Left lung (tissue), 10 donors: ENCODE results near the gene FOXD4L3. TPM values are rescaled to one million over a fixed set of nuclear protein-coding genes. Genes with fewer than 3 reads are reported as not detected.
"Not testable (repeated sequence)": the region's sequence is repeated elsewhere in the genome, so short reads cannot be mapped to it uniquely, and the experiment has no call there.

Experiments used
- ATAC-seq: fragments of 200-7000 bp; cut with Tn5 transposase; one replicate; pipeline ENCODE4 v1.9.1; 2020; ENCODE audit warnings: moderate library complexity
- DNase-seq, 4 donors: peaks; one replicate each; pipeline ENCODE4 v3.0.0-alpha.2; 2013 to 2020
- H3K27ac ChIP-seq, 2 donors: fragments of 200-600 bp; sonication (generic) in 1 of 2; one replicate each; pipeline versions ENCODE4 v1.5.0 to v1.8.0; 2020 to 2021
- H3K27me3 ChIP-seq, 2 donors: fragments of 200-600 bp; sonication (generic) in 1 of 2; one replicate each; pipeline versions ENCODE4 v1.5.0 to v1.8.0; 2020 to 2021
- H3K36me3 ChIP-seq, 2 donors: fragments of 200-600 bp; sonication (generic) in 1 of 2; one replicate each; pipeline versions ENCODE4 v1.5.0 to v1.8.0; 2020 to 2021
- H3K4me1 ChIP-seq, 2 donors: fragments of 200-600 bp; one replicate each; pipeline ENCODE4 v1.8.0; 2021
- H3K4me3 ChIP-seq, 2 donors: fragments of 200-600 bp; sonication (generic) in 1 of 2; one replicate each; pipeline versions ENCODE4 v1.5.0 to v1.8.0; 2020 to 2021; ENCODE audit warnings: mild to moderate bottlenecking in 1 of 2
- H3K9me3 ChIP-seq, 2 donors: fragments of 200-600 bp; sonication (generic) in 1 of 2; one replicate each; pipeline versions ENCODE4 v1.5.0 to v1.8.0; 2020 to 2021
- intact Hi-C, 2 donors: fragments of 100-400 bp; cut with DNase I; formaldehyde crosslinking; loops; one replicate each; pipeline versions ENCODE4 v1.11.2 to v1.14.2; 2022
- polyA plus RNA-seq, 6 donors: library from polyadenylated mRNA; unstranded; fragments of 120-200 nt; gene quantifications; one replicate each; pipeline ENCODE4 v1.2.1, GENCODE V29; 2013; ENCODE audit not compliant: insufficient read length in 6 of 6
- total RNA-seq, 2 donors: library from RNA; stranded (reverse); fragmentation: NEBNext Ultra II Directional; extraction: Animal tissue kit (Norgen Biotek cat#: 25700); gene quantifications; one replicate each; pipeline ENCODE4 v1.2.1, GENCODE V29; 2021
- TF ChIP-seq, protein P1 (sequence below), 2 donors: fragments of 200-600 bp; sonication (generic) in 1 of 2; IDR thresholded peaks; one replicate each; pipeline versions ENCODE4 v1.5.0 to v1.8.0; 2021; ENCODE audit warnings: antibody characterized with exemption in 2 of 2
- donor health status: DM: no; HTN: yes; CAD: no.
- donor health status: DM: no; HTN: no; CAD: no.

FOXD4L3 gene
- total and polyA plus RNA-seq, 8 donors = 0.17 TPM; not detected in 6

DNA sequence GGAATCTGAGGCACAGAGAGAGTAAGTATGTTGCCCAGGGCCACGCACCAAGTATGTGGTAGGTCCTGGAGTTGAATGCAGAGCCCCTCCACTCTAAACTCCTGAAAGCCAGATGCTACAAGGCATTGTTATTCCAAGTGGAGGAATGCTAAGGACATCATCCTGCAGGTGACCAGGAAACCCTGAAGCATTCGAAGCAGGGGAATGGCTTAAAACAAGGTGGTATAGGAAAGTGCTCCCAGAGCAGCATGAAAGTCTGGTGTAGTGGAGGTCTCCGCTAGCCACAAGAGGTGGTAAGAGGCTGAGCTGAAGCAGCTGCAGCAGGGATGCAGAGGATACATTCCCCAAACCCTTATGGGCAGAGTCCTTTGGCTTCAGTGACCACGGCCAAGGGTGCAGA, 26.4 kb downstream of the FOXD4L3 start:
- H3K9me3 ChIP-seq, DNase-seq, ATAC-seq, H3K27me3 ChIP-seq, H3K4me1 ChIP-seq, H3K27ac ChIP-seq, intact Hi-C loops, H3K4me3 ChIP-seq, H3K36me3 ChIP-seq: not testable (repeated sequence)

DNA sequence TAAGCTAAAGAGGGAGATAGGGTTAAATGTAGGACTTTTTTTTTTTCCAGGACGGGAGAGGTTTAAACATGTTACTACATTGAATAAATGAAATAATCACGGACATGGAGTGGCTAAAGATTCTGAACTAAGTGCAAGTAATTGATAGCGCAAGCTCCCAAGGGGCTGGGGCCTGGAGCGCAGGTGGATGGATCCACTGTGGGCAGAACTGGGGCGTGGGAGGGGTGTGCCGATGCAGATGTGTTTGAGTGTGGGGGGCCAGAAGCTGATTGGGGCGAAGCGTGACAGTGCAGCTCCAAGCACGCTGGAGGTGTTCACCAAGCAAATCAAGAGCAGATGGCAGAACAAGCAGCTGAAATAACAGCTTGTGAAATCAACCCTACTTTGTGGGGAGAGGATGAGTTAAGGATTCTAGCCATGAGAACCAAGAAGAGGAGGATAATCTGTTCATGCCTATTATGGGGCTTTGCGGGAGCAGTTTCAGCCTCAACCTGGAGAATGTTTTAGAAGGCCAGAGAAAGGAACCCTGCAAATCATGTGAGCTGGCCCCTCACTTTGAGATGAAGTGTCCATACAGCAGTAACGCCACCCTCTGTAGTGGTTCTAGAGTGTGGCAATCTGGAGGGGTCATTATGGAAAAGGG, 28.0 kb downstream of the FOXD4L3 start:
- ATAC-seq, DNase-seq, H3K27me3 ChIP-seq, intact Hi-C loops, H3K4me3 ChIP-seq, H3K27ac ChIP-seq, H3K36me3 ChIP-seq, H3K9me3 ChIP-seq, H3K4me1 ChIP-seq: not testable (repeated sequence)

DNA sequence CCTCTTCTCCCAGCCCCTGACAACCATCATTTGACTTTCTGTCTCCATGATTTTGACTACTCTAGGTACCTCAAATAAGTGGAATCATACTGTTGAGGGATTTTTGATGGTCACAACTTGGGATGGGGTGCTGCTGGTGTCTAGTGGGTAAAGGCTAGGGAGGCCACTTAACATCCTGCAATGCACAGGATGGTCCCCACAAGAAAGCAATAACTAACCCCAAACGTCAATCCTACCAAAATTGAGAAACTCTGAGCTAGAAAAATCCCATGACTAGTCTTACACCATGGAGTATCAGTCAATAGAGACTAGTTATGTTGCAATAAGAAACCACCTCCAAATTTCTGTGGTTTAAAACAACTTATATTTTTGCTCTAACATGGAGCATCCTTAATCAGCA, 29.5 kb downstream of the FOXD4L3 start:
- H3K27me3 ChIP-seq, ATAC-seq, H3K36me3 ChIP-seq, H3K27ac ChIP-seq, intact Hi-C loops, H3K9me3 ChIP-seq, DNase-seq, H3K4me1 ChIP-seq, H3K4me3 ChIP-seq: not testable (repeated sequence)

GRCh38 chr9:68335935-68336334, 33.3 kb downstream of the FOXD4L3 start:
- H3K27ac ChIP-seq, H3K4me3 ChIP-seq, DNase-seq, H3K36me3 ChIP-seq, H3K9me3 ChIP-seq, H3K27me3 ChIP-seq, H3K4me1 ChIP-seq, intact Hi-C loops: not testable (repeated sequence)
- peak; percentile 57 for ATAC-seq

- H3K27ac ChIP-seq, DNase-seq, intact Hi-C loops, H3K9me3 ChIP-seq, H3K4me1 ChIP-seq, H3K36me3 ChIP-seq, H3K27me3 ChIP-seq, H3K4me3 ChIP-seq: not testable (repeated sequence)
- ATAC-seq = peak; percentile 57
Observed at GRCh38 chr9:68336639-68337339, 34.1 kb downstream of the FOXD4L3 start.

- H3K36me3 ChIP-seq, H3K4me1 ChIP-seq, H3K4me3 ChIP-seq, H3K27me3 ChIP-seq, ATAC-seq, H3K27ac ChIP-seq, intact Hi-C loops, H3K9me3 ChIP-seq, DNase-seq: not testable (repeated sequence)
Observed at GRCh38 chr9:68338000-68338399, 35.3 kb downstream of the FOXD4L3 start.

DNA sequence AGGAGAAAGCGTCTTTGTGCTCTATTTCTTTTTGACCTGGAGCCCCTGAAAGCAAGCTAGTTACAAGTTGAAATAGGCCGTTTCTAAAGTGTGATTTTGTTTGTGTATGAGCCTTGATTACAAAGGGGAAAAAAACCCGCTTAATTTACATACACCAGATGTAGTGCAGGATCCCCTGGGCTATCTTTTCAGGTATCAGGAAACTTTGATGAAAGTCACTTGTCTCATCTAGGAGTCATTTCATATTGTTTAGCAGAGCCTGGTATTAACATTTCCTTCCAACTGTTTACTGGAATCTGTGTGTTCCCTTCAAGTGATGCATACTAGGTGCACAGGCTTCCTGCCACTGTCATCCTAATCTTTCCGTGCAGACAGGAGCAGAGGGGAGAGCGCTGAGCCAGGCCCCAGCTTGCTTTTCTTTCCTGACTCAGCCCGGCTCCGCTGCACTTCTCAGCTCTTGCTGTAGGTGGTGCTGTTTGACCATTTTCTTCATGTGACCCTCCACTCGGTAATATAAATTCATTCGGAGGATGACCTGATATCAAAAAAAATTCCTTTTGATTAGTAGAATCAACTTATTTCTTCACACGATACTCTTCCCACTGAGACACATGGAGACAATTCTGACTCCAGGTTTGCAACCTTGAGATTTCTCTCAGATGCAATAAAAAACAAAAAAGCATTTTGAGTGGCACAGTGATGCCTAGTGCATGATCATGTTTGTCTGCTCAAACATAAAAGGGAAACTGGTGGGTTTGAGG, 39.8 kb downstream of the FOXD4L3 start:
- TF ChIP-seq, protein P1, sequence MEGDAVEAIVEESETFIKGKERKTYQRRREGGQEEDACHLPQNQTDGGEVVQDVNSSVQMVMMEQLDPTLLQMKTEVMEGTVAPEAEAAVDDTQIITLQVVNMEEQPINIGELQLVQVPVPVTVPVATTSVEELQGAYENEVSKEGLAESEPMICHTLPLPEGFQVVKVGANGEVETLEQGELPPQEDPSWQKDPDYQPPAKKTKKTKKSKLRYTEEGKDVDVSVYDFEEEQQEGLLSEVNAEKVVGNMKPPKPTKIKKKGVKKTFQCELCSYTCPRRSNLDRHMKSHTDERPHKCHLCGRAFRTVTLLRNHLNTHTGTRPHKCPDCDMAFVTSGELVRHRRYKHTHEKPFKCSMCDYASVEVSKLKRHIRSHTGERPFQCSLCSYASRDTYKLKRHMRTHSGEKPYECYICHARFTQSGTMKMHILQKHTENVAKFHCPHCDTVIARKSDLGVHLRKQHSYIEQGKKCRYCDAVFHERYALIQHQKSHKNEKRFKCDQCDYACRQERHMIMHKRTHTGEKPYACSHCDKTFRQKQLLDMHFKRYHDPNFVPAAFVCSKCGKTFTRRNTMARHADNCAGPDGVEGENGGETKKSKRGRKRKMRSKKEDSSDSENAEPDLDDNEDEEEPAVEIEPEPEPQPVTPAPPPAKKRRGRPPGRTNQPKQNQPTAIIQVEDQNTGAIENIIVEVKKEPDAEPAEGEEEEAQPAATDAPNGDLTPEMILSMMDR (IDR thresholded peaks at IDR 0.05) = peak in 1 of 2 donors; percentile 41
- H3K36me3 ChIP-seq, DNase-seq, H3K27ac ChIP-seq, H3K9me3 ChIP-seq, H3K4me1 ChIP-seq, H3K27me3 ChIP-seq, intact Hi-C loops, H3K4me3 ChIP-seq: not testable (repeated sequence)
- ATAC-seq = peak; percentile 99

GRCh38 chr9:68343242-68343641, 40.6 kb downstream of the FOXD4L3 start:
- ATAC-seq, DNase-seq, H3K4me1 ChIP-seq, H3K27ac ChIP-seq, H3K4me3 ChIP-seq, H3K27me3 ChIP-seq, H3K9me3 ChIP-seq, intact Hi-C loops, H3K36me3 ChIP-seq: not testable (repeated sequence)

DNA sequence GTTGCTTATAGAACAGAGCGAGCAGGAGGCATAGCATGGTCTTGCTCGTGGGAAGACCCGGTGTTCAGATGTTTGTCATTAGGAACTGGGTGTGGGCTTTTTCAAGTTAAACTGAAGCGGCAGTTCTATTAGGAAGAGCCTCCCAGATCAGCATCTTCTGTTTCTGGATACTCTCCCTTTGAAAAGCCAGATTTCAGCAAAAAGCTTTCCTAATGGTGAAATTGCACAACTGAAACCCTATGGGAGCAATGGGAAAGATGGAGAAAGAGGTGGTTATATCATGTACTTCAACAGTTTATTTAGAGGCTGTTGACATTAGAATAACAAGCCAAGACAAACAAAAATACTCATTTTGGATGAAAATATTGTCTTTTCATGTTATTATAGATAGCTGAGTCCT, 41.3 kb downstream of the FOXD4L3 start:
- DNase-seq = peak in 1 of 4 donors; percentile 42
- intact Hi-C loops, H3K9me3 ChIP-seq, H3K36me3 ChIP-seq, H3K27ac ChIP-seq, ATAC-seq, H3K4me3 ChIP-seq, H3K4me1 ChIP-seq, H3K27me3 ChIP-seq: not testable (repeated sequence)

DNA sequence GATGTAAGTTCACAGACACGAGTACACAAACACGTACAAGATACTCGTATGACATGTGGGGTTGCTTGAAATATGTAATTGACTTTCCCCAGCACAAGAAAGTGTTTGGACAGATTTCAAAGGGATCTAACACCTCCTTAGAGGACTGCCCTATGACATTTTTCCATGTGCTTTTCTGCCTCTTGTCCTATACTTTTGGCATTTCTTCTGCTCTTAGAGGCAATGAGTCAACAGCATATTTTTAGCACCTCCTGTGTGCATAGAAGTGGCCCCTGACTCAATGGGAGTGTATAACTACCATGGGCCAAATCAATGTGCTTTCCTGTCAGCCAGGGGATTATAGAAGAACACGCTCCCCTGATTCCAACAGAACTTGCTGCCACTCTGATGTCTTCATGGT, 49.0 kb downstream of the FOXD4L3 start:
- ATAC-seq = peak; percentile 75
- H3K27ac ChIP-seq, intact Hi-C loops, H3K4me3 ChIP-seq, H3K9me3 ChIP-seq, H3K36me3 ChIP-seq, H3K4me1 ChIP-seq: not testable (repeated sequence)
- DNase-seq = peak in 1 of 4 donors; percentile 18
- H3K27me3 ChIP-seq = peaks cover 0 to 14% of the 10 kb centered on the region in 2 donors
